ENCODE results near the gene NOX5.

DNA sequence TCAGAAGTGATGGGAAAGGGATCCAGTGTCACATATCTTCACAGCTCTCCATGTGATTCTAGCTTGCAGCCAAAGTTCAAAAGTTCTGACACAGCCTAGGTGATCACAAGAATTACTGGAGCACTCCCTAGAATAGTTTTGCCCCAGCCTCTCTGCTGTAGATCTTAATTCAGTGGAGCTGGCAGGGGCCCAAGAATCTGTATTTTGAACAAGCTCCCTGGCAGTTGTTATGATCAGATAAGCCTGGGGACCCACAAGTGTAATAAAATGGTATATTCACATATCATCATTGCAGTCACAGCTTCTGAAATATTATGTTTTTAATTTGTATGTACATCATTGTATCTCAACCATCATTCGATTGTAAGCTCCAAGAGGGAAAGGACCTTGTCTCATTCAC, 62.3 kb downstream of the NOX5 start:
- TF ChIP-seq, protein P1, sequence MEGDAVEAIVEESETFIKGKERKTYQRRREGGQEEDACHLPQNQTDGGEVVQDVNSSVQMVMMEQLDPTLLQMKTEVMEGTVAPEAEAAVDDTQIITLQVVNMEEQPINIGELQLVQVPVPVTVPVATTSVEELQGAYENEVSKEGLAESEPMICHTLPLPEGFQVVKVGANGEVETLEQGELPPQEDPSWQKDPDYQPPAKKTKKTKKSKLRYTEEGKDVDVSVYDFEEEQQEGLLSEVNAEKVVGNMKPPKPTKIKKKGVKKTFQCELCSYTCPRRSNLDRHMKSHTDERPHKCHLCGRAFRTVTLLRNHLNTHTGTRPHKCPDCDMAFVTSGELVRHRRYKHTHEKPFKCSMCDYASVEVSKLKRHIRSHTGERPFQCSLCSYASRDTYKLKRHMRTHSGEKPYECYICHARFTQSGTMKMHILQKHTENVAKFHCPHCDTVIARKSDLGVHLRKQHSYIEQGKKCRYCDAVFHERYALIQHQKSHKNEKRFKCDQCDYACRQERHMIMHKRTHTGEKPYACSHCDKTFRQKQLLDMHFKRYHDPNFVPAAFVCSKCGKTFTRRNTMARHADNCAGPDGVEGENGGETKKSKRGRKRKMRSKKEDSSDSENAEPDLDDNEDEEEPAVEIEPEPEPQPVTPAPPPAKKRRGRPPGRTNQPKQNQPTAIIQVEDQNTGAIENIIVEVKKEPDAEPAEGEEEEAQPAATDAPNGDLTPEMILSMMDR (IDR thresholded peaks at IDR 0.05 in 2 of 3, conservative IDR thresholded peaks at IDR 0.05 in 1 of 3; ENCODE audit: borderline replicate concordance in 1 of 3, insufficient read depth in 1 of 3, low read depth in 2 of 3, low read length in 2 of 3) = no peak
- TF ChIP-seq POLR2A (IDR thresholded peaks at IDR 0.05; ENCODE audit: borderline replicate concordance, extremely low read depth, insufficient read depth, insufficient read length) = no peak
- TF ChIP-seq, protein P2, sequence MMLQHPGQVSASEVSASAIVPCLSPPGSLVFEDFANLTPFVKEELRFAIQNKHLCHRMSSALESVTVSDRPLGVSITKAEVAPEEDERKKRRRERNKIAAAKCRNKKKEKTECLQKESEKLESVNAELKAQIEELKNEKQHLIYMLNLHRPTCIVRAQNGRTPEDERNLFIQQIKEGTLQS (IDR thresholded peaks at IDR 0.05) = no peak
- TF ChIP-seq EZH2 (IDR thresholded peaks at IDR 0.05) = no peak
- no peak for TF ChIP-seq CBX3 (IDR thresholded peaks at IDR 0.05; ENCODE audit: low read depth)
- TF ChIP-seq CEBPB (IDR thresholded peaks at IDR 0.05; ENCODE audit: low read depth) = no peak
- TF ChIP-seq, protein P3, sequence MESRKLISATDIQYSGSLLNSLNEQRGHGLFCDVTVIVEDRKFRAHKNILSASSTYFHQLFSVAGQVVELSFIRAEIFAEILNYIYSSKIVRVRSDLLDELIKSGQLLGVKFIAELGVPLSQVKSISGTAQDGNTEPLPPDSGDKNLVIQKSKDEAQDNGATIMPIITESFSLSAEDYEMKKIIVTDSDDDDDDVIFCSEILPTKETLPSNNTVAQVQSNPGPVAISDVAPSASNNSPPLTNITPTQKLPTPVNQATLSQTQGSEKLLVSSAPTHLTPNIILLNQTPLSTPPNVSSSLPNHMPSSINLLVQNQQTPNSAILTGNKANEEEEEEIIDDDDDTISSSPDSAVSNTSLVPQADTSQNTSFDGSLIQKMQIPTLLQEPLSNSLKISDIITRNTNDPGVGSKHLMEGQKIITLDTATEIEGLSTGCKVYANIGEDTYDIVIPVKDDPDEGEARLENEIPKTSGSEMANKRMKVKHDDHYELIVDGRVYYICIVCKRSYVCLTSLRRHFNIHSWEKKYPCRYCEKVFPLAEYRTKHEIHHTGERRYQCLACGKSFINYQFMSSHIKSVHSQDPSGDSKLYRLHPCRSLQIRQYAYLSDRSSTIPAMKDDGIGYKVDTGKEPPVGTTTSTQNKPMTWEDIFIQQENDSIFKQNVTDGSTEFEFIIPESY (IDR thresholded peaks at IDR 0.05; ENCODE audit: extremely low read depth, insufficient replicate concordance, low read length) = no peak
- no peak for TF ChIP-seq EZH2phosphoT487 (IDR thresholded peaks at IDR 0.05; ENCODE audit: borderline replicate concordance)
- no peak for TF ChIP-seq POLR2AphosphoS5 (IDR thresholded peaks at IDR 0.05; ENCODE audit: low read depth, low read length)
- no peak for TF ChIP-seq TCF7L2 (IDR thresholded peaks at IDR 0.05; ENCODE audit: borderline replicate concordance, extremely low read depth, insufficient read depth, insufficient read length)
- no peak for TF ChIP-seq ZFX (IDR thresholded peaks at IDR 0.05)
- TF ChIP-seq, protein P4, sequence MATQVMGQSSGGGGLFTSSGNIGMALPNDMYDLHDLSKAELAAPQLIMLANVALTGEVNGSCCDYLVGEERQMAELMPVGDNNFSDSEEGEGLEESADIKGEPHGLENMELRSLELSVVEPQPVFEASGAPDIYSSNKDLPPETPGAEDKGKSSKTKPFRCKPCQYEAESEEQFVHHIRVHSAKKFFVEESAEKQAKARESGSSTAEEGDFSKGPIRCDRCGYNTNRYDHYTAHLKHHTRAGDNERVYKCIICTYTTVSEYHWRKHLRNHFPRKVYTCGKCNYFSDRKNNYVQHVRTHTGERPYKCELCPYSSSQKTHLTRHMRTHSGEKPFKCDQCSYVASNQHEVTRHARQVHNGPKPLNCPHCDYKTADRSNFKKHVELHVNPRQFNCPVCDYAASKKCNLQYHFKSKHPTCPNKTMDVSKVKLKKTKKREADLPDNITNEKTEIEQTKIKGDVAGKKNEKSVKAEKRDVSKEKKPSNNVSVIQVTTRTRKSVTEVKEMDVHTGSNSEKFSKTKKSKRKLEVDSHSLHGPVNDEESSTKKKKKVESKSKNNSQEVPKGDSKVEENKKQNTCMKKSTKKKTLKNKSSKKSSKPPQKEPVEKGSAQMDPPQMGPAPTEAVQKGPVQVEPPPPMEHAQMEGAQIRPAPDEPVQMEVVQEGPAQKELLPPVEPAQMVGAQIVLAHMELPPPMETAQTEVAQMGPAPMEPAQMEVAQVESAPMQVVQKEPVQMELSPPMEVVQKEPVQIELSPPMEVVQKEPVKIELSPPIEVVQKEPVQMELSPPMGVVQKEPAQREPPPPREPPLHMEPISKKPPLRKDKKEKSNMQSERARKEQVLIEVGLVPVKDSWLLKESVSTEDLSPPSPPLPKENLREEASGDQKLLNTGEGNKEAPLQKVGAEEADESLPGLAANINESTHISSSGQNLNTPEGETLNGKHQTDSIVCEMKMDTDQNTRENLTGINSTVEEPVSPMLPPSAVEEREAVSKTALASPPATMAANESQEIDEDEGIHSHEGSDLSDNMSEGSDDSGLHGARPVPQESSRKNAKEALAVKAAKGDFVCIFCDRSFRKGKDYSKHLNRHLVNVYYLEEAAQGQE (IDR thresholded peaks at IDR 0.05; ENCODE audit: low read depth) = no peak
